Adrenal gland (tissue), 5 donors: Measurements from ENCODE around the gene DCDC2C.

Source experiments
- POLR2A ChIP-seq, 2 donors: fragments of 450-650 bp; IDR thresholded peaks; one replicate each; pipeline ENCODE4 v1.6.1; 2017; ENCODE audit warnings: antibody characterized with exemption in 2 of 2, mild to moderate bottlenecking in 2 of 2, moderate library complexity in 1 of 2
- TF ChIP-seq, protein P1 (sequence below), 6 experiments: fragments of 450-650 bp in 4 of 6; fragments of 200-600 bp in 2 of 6; sonication (generic) in 1 of 6; IDR thresholded peaks; 1 replicate in 5 of 6; 2 replicates in 1 of 6; pipeline versions ENCODE4 v1.5.1 to v1.8.0; 2016 to 2021; ENCODE audit warnings: antibody characterized with exemption in 6 of 6, mild to moderate bottlenecking in 2 of 6, moderate library complexity in 1 of 6
- donor health status: DM: no; HTN: no; CAD: no.

DNA sequence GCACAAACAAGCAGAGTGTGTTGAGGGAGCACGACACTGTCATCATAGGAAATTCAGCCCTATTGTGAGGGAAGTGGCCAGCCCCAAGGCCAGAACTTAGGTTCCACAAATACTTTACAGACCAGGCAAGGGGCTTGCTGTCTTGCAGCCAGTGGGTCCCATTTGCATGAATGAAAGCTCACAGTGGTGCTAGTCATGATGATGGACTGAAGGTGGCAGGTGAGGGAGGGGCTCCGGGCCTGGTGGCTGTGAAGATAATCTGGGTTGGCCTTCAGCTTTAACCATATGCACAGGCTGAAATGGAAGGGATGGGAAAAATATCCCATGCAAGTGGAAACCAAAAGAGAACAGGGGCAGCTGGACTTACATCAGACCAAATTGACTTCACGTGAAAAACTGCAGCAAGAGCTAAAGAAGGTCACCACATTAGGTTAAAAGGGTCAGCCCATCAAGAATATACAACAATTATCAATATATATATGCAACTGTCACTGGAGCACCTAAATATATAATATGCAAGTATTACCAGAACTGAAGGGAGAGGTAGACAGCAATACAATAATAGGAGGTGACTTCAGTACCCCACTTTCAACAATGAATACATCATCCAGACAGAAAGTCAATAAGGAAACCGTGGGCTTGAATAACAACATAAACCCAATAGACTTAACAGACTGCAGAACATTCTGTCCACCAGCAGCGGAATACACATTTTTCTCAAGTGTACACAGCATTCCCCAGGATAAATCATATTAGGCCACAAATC lies 39.6 kb downstream of the DCDC2C start:
- TF ChIP-seq, protein P1, sequence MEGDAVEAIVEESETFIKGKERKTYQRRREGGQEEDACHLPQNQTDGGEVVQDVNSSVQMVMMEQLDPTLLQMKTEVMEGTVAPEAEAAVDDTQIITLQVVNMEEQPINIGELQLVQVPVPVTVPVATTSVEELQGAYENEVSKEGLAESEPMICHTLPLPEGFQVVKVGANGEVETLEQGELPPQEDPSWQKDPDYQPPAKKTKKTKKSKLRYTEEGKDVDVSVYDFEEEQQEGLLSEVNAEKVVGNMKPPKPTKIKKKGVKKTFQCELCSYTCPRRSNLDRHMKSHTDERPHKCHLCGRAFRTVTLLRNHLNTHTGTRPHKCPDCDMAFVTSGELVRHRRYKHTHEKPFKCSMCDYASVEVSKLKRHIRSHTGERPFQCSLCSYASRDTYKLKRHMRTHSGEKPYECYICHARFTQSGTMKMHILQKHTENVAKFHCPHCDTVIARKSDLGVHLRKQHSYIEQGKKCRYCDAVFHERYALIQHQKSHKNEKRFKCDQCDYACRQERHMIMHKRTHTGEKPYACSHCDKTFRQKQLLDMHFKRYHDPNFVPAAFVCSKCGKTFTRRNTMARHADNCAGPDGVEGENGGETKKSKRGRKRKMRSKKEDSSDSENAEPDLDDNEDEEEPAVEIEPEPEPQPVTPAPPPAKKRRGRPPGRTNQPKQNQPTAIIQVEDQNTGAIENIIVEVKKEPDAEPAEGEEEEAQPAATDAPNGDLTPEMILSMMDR (IDR thresholded peaks at IDR 0.05), result no peak
- TF ChIP-seq POLR2A (IDR thresholded peaks at IDR 0.05), result no peak
